ENCODE data around the gene CDKL5.
A peak's percentile ranks its signal among the peaks of the same experiment; 100 is the strongest.
"Not testable (repeated sequence)": the region's sequence is repeated elsewhere in the genome, so short reads cannot be mapped to it uniquely, and the experiment has no call there.

The CDKL5 gene

DNA sequence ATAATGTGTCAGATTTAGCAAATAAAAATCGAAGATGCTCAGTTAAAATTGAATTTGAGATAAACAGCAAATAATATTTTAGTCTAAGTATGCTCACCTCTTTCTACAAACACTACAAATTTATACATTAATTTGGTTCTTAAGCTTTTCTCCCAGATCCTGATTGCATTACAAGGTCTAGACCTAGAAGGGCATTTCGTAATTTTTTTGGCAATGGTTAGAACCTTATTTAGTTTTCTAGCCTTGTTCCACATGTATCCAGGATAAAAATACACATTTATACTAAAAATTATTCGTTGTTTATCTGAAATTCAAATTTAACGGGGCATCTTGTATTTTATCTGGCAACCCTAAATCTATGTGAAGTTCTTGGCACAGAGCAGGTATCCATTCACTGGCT is 2.5 kb upstream of the CDKL5 start:
- DNase-seq (ENCODE audit: low spot score) (no peak), ATAC-seq (ENCODE audit: low read depth) (no peak)
- Histone ChIP-seq H3K4me3 (ENCODE audit: severe bottlenecking) (no peak overlapping the region), H3K27ac (ENCODE audit: poor library complexity, severe bottlenecking) (peak overlapping the region; percentile 44), H3K36me3 (ENCODE audit: low read depth) (no peaks in the 10 kb centered on the region), H3K9me3 (ENCODE audit: severe bottlenecking) (no peaks in the 10 kb centered on the region), H3K4me1 (ENCODE audit: insufficient read depth, poor library complexity, severe bottlenecking) (peaks cover 16% of the 10 kb centered on the region), H3K27me3 (ENCODE audit: insufficient read depth, poor library complexity, severe bottlenecking) (no peaks in the 10 kb centered on the region)
- TF ChIP-seq, protein P1, sequence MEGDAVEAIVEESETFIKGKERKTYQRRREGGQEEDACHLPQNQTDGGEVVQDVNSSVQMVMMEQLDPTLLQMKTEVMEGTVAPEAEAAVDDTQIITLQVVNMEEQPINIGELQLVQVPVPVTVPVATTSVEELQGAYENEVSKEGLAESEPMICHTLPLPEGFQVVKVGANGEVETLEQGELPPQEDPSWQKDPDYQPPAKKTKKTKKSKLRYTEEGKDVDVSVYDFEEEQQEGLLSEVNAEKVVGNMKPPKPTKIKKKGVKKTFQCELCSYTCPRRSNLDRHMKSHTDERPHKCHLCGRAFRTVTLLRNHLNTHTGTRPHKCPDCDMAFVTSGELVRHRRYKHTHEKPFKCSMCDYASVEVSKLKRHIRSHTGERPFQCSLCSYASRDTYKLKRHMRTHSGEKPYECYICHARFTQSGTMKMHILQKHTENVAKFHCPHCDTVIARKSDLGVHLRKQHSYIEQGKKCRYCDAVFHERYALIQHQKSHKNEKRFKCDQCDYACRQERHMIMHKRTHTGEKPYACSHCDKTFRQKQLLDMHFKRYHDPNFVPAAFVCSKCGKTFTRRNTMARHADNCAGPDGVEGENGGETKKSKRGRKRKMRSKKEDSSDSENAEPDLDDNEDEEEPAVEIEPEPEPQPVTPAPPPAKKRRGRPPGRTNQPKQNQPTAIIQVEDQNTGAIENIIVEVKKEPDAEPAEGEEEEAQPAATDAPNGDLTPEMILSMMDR (IDR thresholded peaks at IDR 0.05; ENCODE audit: poor library complexity, severe bottlenecking), result no peak

DNA sequence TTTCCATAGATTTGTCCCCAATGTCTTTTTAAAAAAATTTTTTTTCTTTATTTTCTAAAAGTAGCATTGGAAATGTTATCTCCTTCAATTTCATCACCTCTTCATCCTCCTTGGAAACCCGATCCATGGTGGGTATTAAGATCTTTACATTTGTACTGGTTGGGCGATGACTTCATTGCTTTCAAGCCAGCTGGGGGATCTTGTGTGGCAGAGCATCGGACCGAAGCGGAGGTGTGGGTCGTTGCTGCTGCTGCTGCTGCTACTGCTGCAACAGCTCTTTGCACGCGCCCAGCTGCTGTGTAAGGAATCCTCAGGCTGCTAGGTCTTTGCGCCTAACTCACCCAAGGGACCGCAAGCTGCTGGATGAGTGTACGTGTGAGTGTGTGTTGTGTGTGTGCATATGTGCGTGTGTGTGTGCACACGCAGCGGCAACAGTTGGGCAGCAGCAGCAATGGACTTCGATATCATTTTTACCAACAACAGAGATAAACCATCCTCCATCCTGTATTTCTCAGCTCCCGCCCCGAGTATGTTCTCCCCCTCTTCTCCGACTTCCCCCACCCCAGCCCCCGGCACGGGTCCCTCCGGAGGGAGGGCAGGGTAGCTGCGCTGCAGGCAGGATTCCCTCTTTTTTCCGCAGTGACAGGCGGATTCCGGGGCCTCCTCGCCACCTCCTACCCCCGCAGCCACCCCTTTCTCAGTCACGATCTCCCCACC is 768 bp upstream of the CDKL5 start:
- Histone ChIP-seq H3K36me3 (ENCODE audit: low read depth) (no peaks in the 10 kb centered on the region), H3K27me3 (ENCODE audit: insufficient read depth, poor library complexity, severe bottlenecking) (no peaks in the 10 kb centered on the region), H3K27ac (ENCODE audit: poor library complexity, severe bottlenecking) (no peak overlapping the region), H3K9me3 (ENCODE audit: severe bottlenecking) (no peaks in the 10 kb centered on the region), H3K4me3 (ENCODE audit: severe bottlenecking) (peak overlapping the region; percentile 80), H3K4me1 (ENCODE audit: insufficient read depth, poor library complexity, severe bottlenecking) (peaks cover 16% of the 10 kb centered on the region)
- DNase-seq (ENCODE audit: low spot score) (no peak), ATAC-seq (ENCODE audit: low read depth) (peak; percentile 14)
- TF ChIP-seq, protein P1 (IDR thresholded peaks at IDR 0.05; ENCODE audit: poor library complexity, severe bottlenecking), result no peak

DNA sequence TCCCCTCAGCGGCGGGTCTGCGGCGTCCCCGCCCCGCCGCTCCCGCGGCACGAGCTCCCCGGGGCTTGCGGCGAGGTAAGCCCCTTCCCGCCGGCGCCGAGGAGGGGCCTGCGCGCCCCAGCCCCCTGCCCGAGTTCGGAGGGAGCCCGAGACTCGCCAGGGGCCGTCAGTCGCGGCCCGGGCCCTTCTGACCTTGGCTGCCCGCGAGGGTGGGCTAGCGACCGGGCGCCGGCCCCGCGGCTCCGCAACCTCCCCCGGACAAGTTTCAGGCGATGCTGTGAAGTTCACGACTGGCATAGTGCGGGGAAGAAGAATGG is 554 bp downstream of the CDKL5 start:
- Histone ChIP-seq H3K36me3 (ENCODE audit: low read depth) (no peaks in the 10 kb centered on the region), H3K27me3 (ENCODE audit: insufficient read depth, poor library complexity, severe bottlenecking) (no peaks in the 10 kb centered on the region), H3K4me1 (ENCODE audit: insufficient read depth, poor library complexity, severe bottlenecking) (peaks cover 16% of the 10 kb centered on the region), H3K9me3 (ENCODE audit: severe bottlenecking) (no peaks in the 10 kb centered on the region), H3K27ac (ENCODE audit: poor library complexity, severe bottlenecking) (no peak overlapping the region), H3K4me3 (ENCODE audit: severe bottlenecking) (peak overlapping the region; percentile 80)
- DNase-seq (ENCODE audit: low spot score) (no peak), ATAC-seq (ENCODE audit: low read depth) (no peak)
- TF ChIP-seq, protein P1 (IDR thresholded peaks at IDR 0.05; ENCODE audit: poor library complexity, severe bottlenecking), result no peak

DNA sequence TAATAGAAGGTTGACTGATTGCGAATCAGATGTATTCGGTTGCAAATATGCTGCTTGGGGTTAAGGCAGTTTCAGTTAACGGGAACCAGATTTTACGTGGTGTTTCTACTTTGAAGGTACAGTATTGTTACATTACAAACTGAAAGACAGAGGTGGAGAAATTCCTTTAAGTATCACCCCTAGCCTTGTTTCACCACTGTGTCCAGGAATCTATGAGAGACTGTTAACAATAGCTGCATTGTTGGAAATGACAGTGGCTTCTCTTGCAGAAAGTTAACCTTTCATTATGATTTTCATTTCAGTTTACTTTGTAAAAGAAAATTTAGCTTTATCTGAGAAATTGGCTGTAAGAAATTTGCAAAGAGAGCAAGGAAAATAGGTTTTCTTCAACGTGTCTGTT is 2.6 kb downstream of the CDKL5 start:
- no peaks in the 10 kb centered on the region for H3K36me3 ChIP-seq (ENCODE audit: low read depth)
- ATAC-seq (ENCODE audit: low read depth) (no peak), DNase-seq (ENCODE audit: low spot score) (no peak)
- no peaks in the 10 kb centered on the region for H3K9me3 ChIP-seq (ENCODE audit: severe bottlenecking)
- no peaks in the 10 kb centered on the region for H3K27me3 ChIP-seq (ENCODE audit: insufficient read depth, poor library complexity, severe bottlenecking)
- no peak overlapping the region for H3K4me3 ChIP-seq (ENCODE audit: severe bottlenecking)
- H3K27ac ChIP-seq (ENCODE audit: poor library complexity, severe bottlenecking), result no peak overlapping the region
- TF ChIP-seq, protein P1 (IDR thresholded peaks at IDR 0.05; ENCODE audit: poor library complexity, severe bottlenecking), result no peak
- H3K4me1 ChIP-seq (ENCODE audit: insufficient read depth, poor library complexity, severe bottlenecking), result peaks cover 6% of the 10 kb centered on the region

DNA sequence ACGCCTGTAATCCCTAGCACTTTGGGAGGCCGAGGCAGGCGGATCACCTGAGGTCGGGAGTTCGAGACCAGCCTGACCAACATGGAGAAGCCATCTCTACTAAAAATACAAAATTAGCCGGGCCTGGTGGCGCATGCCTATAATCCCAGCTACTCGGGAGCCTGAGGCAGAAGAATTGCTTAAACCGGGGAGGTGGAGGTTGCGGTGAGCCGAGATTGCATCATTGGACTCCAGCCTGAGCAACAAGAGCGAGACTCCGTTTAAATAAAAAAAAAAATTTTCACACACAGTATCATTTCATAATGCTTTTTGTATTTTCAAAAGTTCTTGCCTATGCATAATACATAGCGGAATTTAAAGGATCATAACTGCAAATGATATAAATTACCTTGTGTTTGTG is 7.9 kb downstream of the CDKL5 start:
- not testable (repeated sequence) for DNase-seq (ENCODE audit: low spot score); H3K36me3 ChIP-seq (ENCODE audit: low read depth); H3K27ac ChIP-seq (ENCODE audit: poor library complexity, severe bottlenecking); ATAC-seq (ENCODE audit: low read depth); H3K4me3 ChIP-seq (ENCODE audit: severe bottlenecking); H3K9me3 ChIP-seq (ENCODE audit: severe bottlenecking); H3K4me1 ChIP-seq (ENCODE audit: insufficient read depth, poor library complexity, severe bottlenecking); H3K27me3 ChIP-seq (ENCODE audit: insufficient read depth, poor library complexity, severe bottlenecking)
